ENCODE measurements around the gene BRINP2.

BRINP2 gene, protein sequence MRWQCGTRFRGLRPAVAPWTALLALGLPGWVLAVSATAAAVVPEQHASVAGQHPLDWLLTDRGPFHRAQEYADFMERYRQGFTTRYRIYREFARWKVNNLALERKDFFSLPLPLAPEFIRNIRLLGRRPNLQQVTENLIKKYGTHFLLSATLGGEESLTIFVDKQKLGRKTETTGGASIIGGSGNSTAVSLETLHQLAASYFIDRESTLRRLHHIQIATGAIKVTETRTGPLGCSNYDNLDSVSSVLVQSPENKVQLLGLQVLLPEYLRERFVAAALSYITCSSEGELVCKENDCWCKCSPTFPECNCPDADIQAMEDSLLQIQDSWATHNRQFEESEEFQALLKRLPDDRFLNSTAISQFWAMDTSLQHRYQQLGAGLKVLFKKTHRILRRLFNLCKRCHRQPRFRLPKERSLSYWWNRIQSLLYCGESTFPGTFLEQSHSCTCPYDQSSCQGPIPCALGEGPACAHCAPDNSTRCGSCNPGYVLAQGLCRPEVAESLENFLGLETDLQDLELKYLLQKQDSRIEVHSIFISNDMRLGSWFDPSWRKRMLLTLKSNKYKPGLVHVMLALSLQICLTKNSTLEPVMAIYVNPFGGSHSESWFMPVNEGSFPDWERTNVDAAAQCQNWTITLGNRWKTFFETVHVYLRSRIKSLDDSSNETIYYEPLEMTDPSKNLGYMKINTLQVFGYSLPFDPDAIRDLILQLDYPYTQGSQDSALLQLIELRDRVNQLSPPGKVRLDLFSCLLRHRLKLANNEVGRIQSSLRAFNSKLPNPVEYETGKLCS

DNA sequence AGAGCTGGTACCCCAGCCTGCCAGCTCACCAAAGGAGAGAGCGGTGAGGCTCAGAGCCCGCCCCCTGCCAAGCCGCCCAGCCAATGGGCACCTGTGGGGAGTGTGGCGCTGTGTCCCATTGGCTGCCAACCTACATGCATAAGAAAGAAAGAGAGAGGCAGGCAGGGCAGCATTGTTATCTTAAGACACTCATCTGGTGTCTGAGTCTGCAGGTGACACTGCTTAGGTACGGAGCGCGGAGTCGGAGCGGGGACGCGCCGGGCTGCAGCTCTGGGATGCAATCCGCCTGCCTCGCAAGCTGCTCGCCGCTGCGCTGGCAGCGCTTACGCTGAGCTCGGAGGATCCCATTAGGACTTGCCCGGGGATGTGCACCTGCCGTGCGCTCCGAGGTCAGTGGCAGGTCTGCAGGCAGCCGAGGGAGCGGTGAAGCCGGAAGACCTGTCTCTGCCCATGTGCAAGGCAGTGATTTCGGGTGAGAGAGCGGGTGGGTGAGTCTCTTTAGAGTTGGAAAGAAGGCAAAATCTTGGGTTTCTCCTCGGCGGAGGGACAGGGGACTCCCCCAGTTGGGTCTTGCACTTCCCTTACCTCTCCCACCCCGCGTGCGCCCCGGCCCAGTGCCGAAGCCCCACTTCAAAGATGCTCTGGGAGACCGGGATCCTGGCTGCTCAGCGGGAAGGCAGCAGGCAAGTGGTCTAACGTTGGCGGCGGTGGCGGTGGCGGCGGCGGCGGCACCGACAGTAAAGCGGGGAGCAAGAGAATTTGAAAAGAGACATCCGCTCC, at the start of gene BRINP2:
Gene BRINP2 (plus strand): TSS at position 203 of the 780 bp plus-strand sequence. CDS start 58,919 bp downstream, outside the sequence.
- no peak for DNase-seq

DNA sequence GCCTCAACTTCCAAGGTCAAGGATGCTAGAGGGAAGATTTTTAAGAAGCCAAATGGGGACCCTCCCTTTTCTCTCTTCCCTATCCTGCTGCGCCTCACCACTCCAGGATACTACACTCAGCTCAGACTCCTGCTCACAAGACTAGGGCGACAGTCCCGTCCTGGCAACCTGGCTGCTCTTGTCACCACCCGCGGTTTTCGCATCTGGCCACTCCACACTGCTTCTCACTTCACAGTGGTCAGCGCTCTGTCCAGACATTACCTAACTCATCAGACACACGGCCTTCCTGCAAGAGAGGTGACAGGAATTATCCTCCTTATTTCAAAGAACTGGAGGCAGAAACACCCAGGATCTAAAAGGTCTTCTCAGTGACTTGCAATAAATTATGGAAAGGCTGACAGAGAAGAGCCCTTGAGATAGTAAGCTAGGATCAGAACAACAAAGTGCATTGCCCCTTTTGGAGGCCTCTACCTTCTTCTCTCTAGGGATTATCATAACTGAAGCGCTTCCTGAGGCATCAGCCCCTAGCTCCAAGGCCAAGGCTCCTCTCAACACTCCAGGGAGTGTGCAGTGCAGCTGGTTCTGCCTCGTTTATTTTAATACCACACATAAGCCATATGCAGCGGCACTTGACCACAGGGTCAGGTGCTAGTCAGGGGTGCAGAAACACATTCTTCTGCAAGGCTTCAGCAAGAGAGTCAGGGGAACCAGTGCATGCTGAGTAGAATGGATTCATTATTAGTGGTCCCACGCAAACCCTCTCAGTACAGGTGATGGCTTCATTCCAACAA, 48.1 kb upstream of the BRINP2 start:
- DNase-seq = no peak

DNA sequence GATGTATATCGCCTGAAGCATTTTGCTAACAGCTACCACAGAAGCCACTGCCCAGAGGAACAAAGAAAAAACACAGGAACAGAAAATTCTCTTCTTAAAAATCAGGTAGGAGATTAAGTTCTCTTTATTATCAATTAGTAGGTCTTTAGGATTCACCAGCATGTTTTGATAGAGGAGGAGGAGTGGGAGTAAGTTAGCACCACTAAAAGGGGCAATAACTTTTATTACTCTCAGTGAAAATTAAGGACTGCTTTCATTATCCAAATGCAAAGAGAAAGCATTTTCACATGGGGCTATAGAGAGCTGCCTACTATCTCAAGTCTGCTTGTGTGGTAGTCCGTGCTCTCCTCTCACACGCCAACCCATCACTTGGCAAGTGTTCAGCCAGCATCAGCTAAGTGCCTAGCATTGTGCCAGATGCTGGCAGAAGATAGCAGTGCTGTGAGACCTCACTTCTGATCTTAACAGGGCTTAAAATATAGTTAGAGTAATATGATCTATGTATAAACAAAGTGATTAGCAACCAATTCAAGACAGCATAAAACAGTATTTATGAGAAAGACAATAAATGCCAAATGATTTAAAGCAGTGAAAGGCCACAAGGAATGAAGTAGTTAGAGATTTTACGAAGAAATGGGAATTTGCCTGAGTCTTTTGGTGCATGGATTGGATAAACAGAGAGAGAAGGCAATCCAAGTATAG, 46.0 kb upstream of the BRINP2 start:
- no peak for DNase-seq

DNA sequence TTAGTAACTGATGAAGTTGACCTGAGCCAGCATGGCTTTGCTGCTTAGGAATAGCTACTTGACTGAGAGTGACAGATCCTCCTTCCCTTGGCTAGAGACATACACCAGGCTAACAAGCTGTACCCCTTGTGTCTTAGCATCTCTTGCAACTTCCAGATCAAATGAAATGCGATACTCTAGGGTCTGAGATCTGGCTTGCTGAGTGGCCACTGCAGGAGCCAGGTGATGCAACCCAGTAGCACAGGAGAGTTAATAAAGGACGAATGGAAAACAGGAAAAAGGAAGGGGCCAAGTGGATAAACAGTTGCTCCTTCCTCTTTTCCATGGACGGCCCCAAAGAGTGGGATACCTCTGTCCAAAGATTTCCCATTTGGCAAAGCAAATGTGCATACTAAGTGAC, 44.5 kb upstream of the BRINP2 start:
- DNase-seq = no peak

DNA sequence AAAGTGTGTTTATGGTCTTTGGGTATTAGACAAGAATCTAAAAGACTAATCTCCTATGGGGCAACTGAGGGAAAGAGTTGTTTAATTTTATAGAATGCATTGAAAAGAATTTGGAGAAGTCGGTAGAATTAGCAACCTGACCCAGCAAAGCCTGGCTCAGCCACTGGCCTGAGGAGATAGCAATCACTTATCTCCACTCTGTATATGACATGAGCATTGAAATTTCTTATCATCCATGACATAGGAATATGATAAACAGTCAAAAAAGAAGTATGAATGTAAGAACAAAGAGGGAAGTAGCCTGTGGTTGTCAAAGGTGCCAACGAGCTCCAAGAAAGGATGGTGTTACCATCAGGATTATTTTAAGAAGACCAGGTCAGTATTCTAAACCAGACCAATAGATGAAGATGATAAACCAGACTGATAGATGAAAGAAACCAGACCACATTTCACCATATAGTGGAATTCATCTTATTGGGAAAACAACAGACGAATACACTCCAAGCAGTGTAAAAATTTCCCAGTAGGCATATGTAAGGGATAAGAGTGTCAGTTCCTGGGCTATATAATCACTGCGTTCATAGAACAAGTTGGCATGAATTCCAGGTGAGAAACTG, 42.0 kb upstream of the BRINP2 start:
- no peak for DNase-seq

DNA sequence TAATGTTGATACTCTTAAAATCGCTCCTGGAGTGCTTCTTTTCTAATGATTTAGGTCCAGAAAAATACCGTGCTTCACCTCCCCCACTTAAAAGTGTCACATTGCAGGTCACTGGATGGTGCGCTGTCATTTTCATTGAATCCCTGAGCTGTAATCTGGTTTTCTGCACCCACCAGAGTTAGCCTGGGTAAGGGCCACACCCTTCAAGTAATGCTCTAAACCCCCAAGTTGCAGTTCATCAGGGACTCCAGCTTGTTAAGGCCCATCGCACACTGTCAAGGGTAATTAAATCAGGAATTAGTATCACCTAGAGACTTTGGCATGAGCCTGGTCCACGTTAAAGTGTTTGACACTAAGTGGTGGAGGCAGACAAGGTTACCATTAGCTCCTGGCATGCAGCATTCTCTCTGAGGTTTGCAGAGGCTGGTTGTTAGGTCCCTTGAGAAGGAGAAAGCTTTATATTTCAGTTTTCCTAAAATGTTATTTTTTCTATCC, 40.3 kb upstream of the BRINP2 start:
- DNase-seq = no peak

DNA sequence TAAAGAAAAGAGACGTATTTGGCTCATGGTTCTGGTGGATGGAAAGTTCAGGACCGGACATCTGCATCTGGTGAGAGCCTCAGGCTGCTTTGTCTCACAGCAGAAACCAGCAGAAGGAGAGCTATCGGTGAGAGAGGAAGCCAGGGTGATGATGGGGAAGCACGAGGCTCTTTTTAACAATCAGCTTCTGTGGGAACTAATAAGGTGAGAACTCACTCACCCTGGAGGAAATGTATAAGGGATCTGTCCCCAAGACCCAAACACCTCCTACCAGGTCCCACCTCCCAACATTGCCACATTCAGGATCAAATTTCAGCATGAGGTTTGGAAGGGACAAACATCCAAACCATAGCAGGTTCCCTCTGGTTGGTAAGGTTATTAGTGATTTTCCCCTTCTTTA, 39.0 kb upstream of the BRINP2 start:
- DNase-seq = no peak

DNA sequence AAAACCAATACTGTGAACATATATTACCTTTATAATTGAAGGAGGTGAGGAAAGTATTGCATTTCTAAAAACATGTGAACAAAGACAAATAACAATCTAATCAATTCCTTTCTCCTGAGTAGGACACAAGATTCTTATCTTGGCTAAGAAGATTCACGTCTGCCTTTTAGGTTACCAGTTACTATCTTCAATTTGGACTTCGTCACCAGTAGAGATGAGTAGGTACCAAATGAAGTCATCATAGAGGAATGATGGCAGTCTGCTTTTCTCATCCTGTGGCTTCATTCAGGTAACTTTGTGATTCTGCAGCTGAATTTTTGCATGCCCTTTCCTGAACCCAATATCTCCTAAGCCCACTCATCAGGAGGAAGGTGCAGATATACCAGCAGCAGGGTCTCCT, 38.6 kb upstream of the BRINP2 start:
- DNase-seq = no peak

DNA sequence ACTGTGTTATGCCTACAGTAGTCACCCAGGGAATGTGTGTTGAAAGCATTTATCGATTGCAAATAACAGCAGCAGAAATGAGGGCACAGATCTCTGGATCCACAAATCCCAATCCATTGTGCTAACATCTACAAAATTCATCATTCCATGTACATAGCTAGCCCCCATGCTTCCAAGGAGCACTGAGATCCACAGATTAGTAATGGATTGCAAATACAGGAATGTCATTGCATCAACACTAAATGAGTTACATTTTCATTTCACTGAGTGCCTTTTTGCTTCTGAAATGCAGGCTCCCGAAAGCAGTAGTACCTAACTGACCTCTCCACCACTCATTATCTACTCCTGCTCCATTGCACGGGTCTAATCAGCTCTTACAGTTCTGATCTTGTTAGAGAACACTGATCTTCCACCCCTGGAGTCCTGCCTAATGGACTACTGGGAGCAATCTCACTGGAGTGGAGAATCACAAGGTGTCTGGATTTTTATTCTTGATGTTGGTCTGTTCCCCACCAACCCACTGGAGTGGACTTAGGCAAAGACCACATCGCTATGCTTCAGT, 36.7 kb upstream of the BRINP2 start:
- DNase-seq = no peak

DNA sequence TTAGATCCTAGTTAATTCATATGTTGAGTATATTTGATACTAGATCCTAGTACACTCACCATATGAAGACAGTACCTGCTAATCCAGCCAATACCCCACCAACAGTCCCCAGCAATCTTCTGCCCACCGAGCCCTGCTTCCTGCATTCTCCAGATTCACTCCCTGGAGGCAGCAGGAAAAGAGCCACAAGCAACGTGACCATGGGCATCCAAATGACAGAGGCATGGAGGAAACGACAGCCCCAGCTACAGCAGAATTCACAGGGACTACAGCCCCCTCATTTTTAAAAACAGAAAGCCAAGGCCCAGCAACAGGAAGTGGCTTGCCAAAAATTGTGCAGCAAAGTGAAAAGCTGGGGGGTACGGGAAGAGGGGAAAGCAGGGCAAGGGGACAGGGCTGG, 35.5 kb upstream of the BRINP2 start:
- DNase-seq = no peak

DNA sequence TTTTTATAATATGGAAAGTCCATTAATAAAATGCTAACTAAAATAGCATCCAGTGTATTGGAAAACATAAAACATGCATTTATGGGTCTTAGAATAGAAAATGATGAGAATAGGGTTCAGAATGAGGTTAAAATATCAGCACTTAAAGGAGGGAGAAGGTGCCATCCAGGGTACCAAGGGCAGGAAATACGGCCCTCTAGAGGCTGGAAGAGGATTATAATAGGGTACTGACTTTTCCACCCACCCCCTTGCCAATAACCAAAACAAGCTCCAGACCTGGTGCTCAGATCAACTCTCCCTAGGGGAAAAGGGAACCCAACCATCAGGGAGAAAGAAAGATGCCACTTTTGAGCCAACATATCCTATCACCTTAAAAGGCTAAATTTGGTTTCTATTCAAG, 32.9 kb upstream of the BRINP2 start:
- no peak for DNase-seq

DNA sequence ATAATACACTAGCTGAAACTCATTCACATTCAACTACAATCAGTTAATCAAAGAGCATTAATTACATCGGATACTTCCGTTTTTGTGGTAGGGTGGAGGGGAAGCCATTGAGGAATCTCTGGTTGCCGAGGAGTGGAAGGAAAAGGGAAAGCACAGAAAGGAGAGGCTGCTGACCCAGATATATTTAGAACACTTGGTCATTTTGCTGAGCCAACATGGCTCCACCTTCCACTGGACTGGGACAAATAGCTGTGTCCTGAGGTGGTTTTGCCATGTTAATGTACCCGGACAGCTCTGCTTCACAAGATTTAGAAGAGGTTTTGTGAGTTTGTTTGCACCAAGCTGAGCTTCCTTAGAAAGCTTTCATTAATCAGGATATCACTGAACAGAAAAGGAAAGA, 32.4 kb upstream of the BRINP2 start:
- no peak for DNase-seq

DNA sequence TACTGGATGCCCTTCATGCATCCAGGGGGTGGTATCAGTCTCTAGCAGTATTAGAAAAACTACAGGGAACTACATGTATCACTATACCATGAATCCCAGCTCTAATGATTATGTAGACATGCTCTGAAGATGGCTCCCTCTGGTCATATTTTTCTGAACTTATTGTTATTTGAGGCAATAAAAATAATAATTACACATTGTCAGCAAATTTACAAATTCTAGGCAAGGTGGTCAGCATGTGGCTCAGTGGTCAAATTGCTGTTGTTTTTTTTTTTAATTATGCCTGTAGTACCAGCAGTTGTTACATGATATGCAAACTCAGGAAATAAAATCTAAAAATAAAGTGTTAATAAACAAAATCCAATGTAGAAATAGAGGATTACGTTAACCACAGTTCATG, 28.7 kb upstream of the BRINP2 start:
- no peak for DNase-seq

DNA sequence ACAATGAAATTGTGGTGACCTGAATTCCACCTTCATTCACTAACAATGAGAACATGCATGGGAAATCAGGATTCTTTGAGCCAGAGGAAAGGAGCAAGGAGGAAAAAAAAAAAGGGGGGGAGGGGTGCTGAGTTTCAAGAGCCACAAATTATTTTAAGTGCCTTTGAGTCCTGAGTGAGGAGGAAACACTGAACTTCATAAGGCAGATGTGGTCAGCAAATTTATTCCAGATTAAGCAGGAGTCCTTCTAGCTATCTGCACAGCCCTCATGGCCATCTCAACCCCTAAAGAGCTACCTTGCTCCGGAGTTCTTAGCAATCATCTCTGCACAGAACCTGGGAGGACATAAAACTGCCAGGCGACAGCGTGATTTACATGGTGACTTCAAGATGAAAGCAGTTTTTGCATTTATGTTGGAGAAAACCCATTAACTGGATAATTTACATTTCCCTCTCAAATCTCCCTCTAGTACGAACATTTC, 27.9 kb upstream of the BRINP2 start:
- DNase-seq = no peak

DNA sequence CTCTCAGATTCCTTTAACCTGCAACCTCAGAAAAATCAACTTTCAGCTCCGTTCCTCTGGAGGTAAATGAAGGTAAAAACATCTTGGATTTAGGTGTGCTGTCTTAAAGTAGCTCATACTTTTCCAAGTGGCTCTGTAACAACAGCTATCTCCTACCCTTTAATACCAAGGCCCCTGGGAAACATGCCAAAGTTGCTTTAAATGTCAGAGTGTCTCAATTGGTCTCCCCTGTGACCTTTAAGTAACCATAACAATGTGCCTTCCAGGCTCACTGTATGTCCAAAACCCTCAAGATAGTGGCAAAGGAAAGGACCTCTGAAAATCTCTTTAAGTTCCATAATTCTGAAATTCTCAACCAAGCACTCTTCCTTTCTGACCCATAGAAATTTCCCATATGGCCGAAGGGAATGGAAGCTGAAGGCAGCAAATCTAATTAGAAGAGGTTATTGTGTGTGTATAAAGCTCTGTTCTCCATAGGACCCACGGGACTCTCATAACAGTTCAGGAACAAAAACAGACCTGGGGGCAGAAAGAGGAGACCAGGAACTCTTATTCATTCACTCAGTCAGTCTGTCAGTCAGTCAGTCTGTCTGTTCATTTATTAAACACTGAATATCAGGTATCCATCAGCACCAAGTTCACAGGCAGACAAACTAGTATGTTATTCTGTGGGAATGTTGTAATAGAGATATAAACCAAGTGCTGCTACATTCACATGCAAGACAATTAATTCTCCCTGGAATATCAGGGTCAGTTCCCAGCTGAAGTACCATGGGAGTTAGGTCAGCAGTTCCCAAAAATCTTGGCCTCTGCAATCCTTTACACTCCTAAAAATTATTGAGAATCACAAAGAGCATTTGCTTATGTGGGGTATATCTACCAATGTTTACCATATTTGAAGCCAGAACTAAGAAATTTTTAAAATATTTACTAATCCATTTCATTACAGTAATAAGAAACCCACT, 25.4 kb upstream of the BRINP2 start:
- no peak for DNase-seq

DNA sequence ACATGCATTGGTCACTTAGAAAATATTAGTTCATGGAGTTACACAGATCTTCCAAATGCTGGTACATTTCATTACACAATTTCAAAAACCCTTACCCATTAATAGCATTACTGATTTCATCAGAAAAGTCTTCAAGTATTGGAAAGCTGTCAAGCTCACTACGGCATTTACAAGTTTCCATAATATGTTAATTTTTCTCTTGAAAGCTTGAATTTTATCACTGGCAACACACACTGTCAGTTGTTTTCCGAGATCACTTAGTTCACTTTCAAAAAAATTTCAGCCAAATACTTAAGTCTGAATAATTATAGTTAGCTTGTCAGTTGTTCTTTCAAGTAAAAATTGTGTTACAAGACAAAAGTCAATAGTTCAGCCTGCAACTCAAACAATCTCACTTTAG, 24.3 kb upstream of the BRINP2 start:
- no peak for DNase-seq

DNA sequence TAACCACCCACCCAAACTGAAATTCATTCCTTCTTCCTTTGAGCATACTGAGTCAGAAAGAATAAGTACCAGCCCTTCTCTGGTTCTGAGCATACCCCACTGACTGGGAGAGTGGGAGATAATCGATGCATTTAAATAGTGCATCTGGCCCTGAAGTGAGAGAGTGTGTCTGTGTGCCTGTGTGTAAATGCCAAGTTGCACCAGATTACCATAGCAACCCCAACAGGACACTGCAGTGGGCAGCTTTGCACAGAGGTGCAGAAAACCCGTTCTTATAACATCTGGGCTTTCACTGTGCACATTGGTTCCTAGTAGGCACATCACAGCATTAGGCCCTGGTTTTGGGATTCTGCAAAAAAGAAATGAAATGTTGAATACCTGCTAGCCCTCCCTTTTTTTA, 8.5 kb upstream of the BRINP2 start:
- DNase-seq = no peak

DNA sequence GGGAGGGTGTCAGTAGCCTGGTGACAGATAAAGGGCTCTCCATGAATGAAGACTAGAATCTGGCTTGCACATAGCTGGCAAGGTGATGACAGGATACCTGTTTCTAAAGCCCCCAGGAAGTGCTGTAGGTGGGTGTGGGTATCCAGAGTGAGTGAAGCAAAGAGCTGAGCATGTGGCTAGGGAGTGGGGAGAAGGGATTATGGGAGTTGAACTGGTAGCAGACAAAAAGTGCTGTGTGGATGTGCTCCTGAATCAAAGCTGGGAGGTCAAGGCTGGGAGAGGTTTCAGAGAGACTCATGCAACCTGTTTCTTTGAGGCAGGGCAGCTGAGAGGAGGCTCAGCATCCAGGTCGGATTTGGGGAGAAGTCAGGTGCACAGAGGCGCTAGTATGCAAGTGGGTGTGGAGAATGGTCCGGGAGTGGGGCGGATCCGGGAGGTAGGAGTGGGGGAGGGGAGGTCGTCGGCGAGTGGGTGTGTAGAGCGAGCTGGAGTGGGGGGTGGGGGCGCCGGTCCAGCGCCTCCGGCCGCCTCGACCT, 6.8 kb upstream of the BRINP2 start:
- no peak for DNase-seq

DNA sequence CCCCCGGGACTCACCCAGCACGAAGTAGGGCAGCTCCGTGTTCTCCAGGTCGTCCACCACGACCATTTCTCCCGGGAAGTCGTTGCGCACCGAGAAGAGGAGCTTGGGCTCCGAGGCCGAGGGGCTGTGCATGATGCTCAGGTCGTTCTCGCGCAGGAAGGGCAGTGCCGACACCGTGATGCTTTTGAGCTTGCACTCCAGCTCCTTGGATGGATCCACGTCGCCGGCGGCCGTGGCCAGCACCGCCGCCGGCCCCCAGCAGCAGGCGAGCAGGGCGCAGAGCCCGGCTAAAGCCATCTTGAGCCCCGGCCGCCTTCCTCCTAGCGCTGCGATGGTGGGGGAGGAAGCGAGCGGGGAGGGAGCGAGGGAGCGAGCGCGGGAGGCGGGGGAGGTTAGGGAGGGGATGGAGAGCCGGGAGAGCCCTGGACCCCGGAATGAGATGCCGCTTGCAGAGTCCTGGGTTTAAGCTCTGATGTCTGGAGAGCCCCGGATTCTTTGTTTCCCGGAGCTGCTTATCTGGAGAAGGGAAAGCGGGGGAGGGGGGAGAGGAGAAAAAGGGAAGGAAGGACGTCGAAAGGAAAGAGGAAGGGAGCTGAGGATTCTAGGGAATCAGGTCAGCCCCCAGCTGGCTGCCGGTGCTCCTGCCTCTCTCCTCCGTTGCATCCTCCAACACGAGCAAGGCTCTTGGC, 6.2 kb upstream of the BRINP2 start, which contains the start of gene ASTN1:
Gene ASTN1 (minus strand): TSS at position 333 of the 689 bp plus-strand sequence. CDS start 36 bp downstream, at position 297.
- no peak for DNase-seq
